Stimulated activated CD8-positive, alpha-beta memory T cell treated with anti-CD3 and anti-CD28 coated beads, Interleukin-12 subunit alpha, Interleukin-12 subunit beta, amount 100 ng/mL, for 4 hours (primary cell): ENCODE measurements around the gene PPP3R2.
"Not testable (repeated sequence)": the region's sequence is repeated elsewhere in the genome, so short reads cannot be mapped to it uniquely, and the experiment has no call there.

Experiments
- DNase-seq: peaks from one replicate; pipeline ENCODE4 v3.0.0-alpha.2; 2020; ENCODE audit warnings: low read depth

The PPP3R2 gene

GRCh38 chr9:101587332-101588043 is 7.3 kb downstream of the PPP3R2 start:
- DNase-seq = no peak

- no peak for DNase-seq
Observed at GRCh38 chr9:101586651-101587050, 8.1 kb downstream of the PPP3R2 start.

- DNase-seq = no peak
Observed at GRCh38 chr9:101585740-101586139, 9.0 kb downstream of the PPP3R2 start.

GRCh38 chr9:101582553-101582952 is 12.2 kb downstream of the PPP3R2 start:
- DNase-seq = no peak

GRCh38 chr9:101579711-101580545 is 14.8 kb downstream of the PPP3R2 start:
- DNase-seq = no peak

GRCh38 chr9:101578378-101578777 is 16.4 kb downstream of the PPP3R2 start:
- no peak for DNase-seq

GRCh38 chr9:101574731-101575333 is 19.9 kb downstream of the PPP3R2 start:
- DNase-seq = no peak

- no peak for DNase-seq
Observed at GRCh38 chr9:101572316-101572715, 22.5 kb downstream of the PPP3R2 start.

- DNase-seq = no peak
Observed at GRCh38 chr9:101571114-101571513, 23.7 kb downstream of the PPP3R2 start.

- no peak for DNase-seq
Observed at GRCh38 chr9:101569741-101570501, 24.8 kb downstream of the PPP3R2 start.

GRCh38 chr9:101567725-101568350 is 26.9 kb downstream of the PPP3R2 start:
- no peak for DNase-seq

GRCh38 chr9:101566904-101567724 is 27.7 kb downstream of the PPP3R2 start:
- DNase-seq = no peak

GRCh38 chr9:101564252-101564651 is 30.5 kb downstream of the PPP3R2 start:
- no peak for DNase-seq

- DNase-seq = no peak
Observed at GRCh38 chr9:101562966-101563365, 31.8 kb downstream of the PPP3R2 start.

- no peak for DNase-seq
Observed at GRCh38 chr9:101561740-101562139, 33.0 kb downstream of the PPP3R2 start.

GRCh38 chr9:101549472-101550098 is 45.2 kb downstream of the PPP3R2 start:
- DNase-seq = not testable (repeated sequence)

- no peak for DNase-seq
Observed at GRCh38 chr9:101543098-101543735, 51.6 kb downstream of the PPP3R2 start.
